Activated T-helper 2 cell treated with anti-CD3 and anti-CD28 coated beads, Interferon-gamma antibody, Interleukin-2, Interleukin-4, amounts not matched to agents 10 μg/mL and 5 μg/mL and 100 μg/mL, durations not matched to agents 14 hours and 24 hours and 36 hours (primary cell): Measurements from ENCODE around the gene GNG7. TPM values are rescaled to one million over a fixed set of nuclear protein-coding genes. Genes with fewer than 3 reads are reported as not detected.
"Not testable (repeated sequence)": the region's sequence is repeated elsewhere in the genome, so short reads cannot be mapped to it uniquely, and the experiment has no call there.

Experiments
- DNase-seq: peaks from one replicate; pipeline ENCODE4 v3.0.0; 2021; ENCODE audit warnings: low spot score
- H3K27ac Mint-ChIP-seq: one replicate; pipeline ENCODE4 v1.8.0; 2021; ENCODE audit warnings: mixed read lengths
- H3K27me3 Mint-ChIP-seq: one replicate; pipeline ENCODE4 v1.8.0; 2021; ENCODE audit warnings: low read depth, mixed read lengths
- H3K36me3 Mint-ChIP-seq: one replicate; pipeline ENCODE4 v1.8.0; 2021; ENCODE audit warnings: low read depth, mixed read lengths
- H3K4me1 Mint-ChIP-seq: one replicate; pipeline ENCODE4 v1.8.0; 2021; ENCODE audit warnings: low read depth, mixed read lengths
- H3K4me3 Mint-ChIP-seq: one replicate; pipeline ENCODE4 v1.8.0; 2021; ENCODE audit warnings: low read depth, mild to moderate bottlenecking, moderate library complexity, mixed read lengths
- H3K9me3 Mint-ChIP-seq: one replicate; pipeline ENCODE4 v1.8.0; 2021; ENCODE audit warnings: mixed read lengths
- intact Hi-C: fragments of 100-400 bp; cut with micrococcal nuclease; formaldehyde crosslinking; loops from one replicate; pipeline ENCODE4 v1.15.1; 2023
- total RNA-seq: library from RNA; stranded (reverse); gene quantifications from 2 replicates; pipeline ENCODE4 v1.2.3, GENCODE V29; 2022

Gene GNG7
- total RNA-seq, 1 donor from 2014 or later = 0.16 TPM

GRCh38 chr19:2650515-2650914 is 52.0 kb downstream of the GNG7 start:
- Mint-ChIP-seq H3K4me1 (no peaks in the 10 kb centered on the region), H3K27me3 (no peaks in the 10 kb centered on the region), H3K4me3 (no peak overlapping the region), H3K9me3 (no peaks in the 10 kb centered on the region), H3K36me3 (no peaks in the 10 kb centered on the region), H3K27ac (no peak overlapping the region)
- no peak for DNase-seq
- intact Hi-C loops = no loop called here

- Mint-ChIP-seq H3K9me3 (no peaks in the 10 kb centered on the region), H3K36me3 (no peaks in the 10 kb centered on the region), H3K27me3 (no peaks in the 10 kb centered on the region), H3K4me1 (no peaks in the 10 kb centered on the region), H3K4me3 (no peak overlapping the region), H3K27ac (no peak overlapping the region)
- DNase-seq = peak; percentile 58
- intact Hi-C loops = loop anchor here (1.0 kb wide), 1 partner anchor 101 kb away; no protein-coding TSS in a partner anchor
Observed at GRCh38 chr19:2648528-2648937, 54.0 kb downstream of the GNG7 start.

GRCh38 chr19:2648099-2648498 is 54.4 kb downstream of the GNG7 start:
- H3K4me3 Mint-ChIP-seq = no peak overlapping the region
- H3K4me1 Mint-ChIP-seq = no peaks in the 10 kb centered on the region
- H3K27ac Mint-ChIP-seq = no peak overlapping the region
- no peaks in the 10 kb centered on the region for H3K9me3 Mint-ChIP-seq
- intact Hi-C loops = loop anchor here (1.0 kb wide), 1 partner anchor 101 kb away; no protein-coding TSS in a partner anchor
- no peaks in the 10 kb centered on the region for H3K27me3 Mint-ChIP-seq
- H3K36me3 Mint-ChIP-seq = no peaks in the 10 kb centered on the region
- DNase-seq = no peak

GRCh38 chr19:2646866-2647535 is 55.5 kb downstream of the GNG7 start:
- Mint-ChIP-seq H3K4me3 (no peak overlapping the region), H3K27me3 (no peaks in the 10 kb centered on the region), H3K36me3 (no peaks in the 10 kb centered on the region), H3K27ac (no peak overlapping the region), H3K9me3 (no peaks in the 10 kb centered on the region), H3K4me1 (no peaks in the 10 kb centered on the region)
- intact Hi-C loops = no loop called here
- DNase-seq = no peak

DNA sequence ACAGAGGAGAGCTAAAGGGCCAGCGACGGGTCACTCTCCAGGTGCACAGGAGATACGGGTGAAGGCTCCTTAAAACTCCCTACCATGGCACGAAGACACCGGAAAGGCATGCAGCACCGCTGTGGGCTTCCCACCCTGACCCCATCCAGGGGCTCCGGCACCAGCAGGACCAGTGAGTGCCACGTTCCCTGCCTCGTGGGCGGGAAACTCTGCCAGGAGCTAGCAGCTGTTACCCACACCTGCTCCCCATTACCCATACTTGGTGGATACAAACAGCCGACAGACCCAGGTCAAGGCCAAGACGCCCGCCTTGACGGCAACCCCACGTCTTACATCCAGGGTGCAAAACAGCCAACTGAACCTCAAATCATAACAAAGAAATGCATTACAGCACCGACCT is 56.7 kb downstream of the GNG7 start:
- intact Hi-C loops = no loop called here
- Mint-ChIP-seq H3K9me3 (no peaks in the 10 kb centered on the region), H3K27ac (no peak overlapping the region), H3K4me3 (no peak overlapping the region), H3K27me3 (no peaks in the 10 kb centered on the region), H3K36me3 (no peaks in the 10 kb centered on the region), H3K4me1 (no peaks in the 10 kb centered on the region)
- DNase-seq = no peak

- H3K4me1 Mint-ChIP-seq, H3K27ac Mint-ChIP-seq, H3K36me3 Mint-ChIP-seq, H3K27me3 Mint-ChIP-seq, H3K4me3 Mint-ChIP-seq, DNase-seq, H3K9me3 Mint-ChIP-seq, intact Hi-C loops: not testable (repeated sequence)
Observed at GRCh38 chr19:2643123-2643737, 59.3 kb downstream of the GNG7 start.

- no peaks in the 10 kb centered on the region for H3K36me3 Mint-ChIP-seq
- intact Hi-C loops = no loop called here
- H3K4me3 Mint-ChIP-seq = no peak overlapping the region
- no peak overlapping the region for H3K27ac Mint-ChIP-seq
- H3K27me3 Mint-ChIP-seq = peaks cover 10% of the 10 kb centered on the region
- DNase-seq = no peak
- peaks cover 7% of the 10 kb centered on the region for H3K4me1 Mint-ChIP-seq
- no peaks in the 10 kb centered on the region for H3K9me3 Mint-ChIP-seq
Observed at GRCh38 chr19:2641332-2641698, 61.2 kb downstream of the GNG7 start.

GRCh38 chr19:2640563-2641331 is 61.7 kb downstream of the GNG7 start:
- H3K27ac Mint-ChIP-seq = no peak overlapping the region
- no peak overlapping the region for H3K4me3 Mint-ChIP-seq
- H3K4me1 Mint-ChIP-seq = peaks cover 7% of the 10 kb centered on the region
- no peaks in the 10 kb centered on the region for H3K36me3 Mint-ChIP-seq
- peaks cover 10% of the 10 kb centered on the region for H3K27me3 Mint-ChIP-seq
- H3K9me3 Mint-ChIP-seq = no peaks in the 10 kb centered on the region
- intact Hi-C loops = no loop called here
- DNase-seq = no peak

DNA sequence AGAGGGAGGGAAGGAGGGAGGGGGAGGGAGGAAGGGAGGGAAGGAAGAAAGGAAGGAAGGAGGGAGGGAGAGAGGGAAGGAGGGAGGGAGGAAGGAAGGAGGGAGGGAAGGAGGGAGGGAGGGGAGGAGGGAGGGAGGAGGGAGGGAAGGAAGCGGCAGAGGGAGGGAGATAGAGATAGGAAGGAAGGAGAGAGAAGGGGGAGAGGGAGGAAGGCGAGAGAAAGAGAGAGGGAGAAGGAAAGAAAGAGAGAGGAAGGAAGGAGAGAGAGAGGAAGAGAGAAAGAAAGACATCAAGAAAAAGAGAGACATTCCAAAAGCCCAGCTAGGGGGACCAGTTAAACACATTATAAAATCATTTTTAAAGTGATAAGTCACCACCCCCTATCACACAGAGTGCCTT is 62.5 kb downstream of the GNG7 start:
- Mint-ChIP-seq H3K27ac (no peak overlapping the region), H3K36me3 (no peaks in the 10 kb centered on the region), H3K9me3 (no peaks in the 10 kb centered on the region), H3K27me3 (peaks cover 10% of the 10 kb centered on the region), H3K4me1 (peaks cover 7% of the 10 kb centered on the region), H3K4me3 (no peak overlapping the region)
- DNase-seq = no peak
- intact Hi-C loops = no loop called here

DNA sequence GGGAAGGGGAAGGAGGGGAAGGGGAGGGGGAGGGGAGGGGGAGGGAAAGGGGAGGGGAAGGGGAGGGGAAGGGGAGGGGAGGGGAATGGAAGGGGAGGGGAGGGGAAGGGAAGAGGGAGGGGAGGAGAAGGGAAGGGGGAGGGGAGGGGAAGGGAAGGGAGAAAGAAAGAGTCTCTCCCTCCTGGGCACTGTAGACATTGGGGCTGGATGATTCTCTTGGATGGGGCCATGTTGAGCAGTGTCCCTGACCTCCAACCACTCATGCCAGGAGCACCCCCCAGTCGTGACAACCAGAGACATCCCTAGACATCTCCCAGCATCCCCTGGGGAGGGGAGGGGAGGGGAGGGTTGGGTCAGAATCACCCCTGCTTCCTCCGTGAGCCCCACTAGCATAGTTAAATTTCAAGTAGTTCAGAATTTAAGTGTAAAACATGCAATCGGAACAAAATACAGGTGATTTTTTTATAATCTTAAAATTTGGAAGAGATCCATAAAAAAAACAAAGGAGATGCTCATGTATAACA is 64.0 kb downstream of the GNG7 start:
- peaks cover 7% of the 10 kb centered on the region for H3K4me1 Mint-ChIP-seq
- DNase-seq = no peak
- no peaks in the 10 kb centered on the region for H3K9me3 Mint-ChIP-seq
- peaks cover 10% of the 10 kb centered on the region for H3K27me3 Mint-ChIP-seq
- no peaks in the 10 kb centered on the region for H3K36me3 Mint-ChIP-seq
- H3K4me3 Mint-ChIP-seq = no peak overlapping the region
- intact Hi-C loops = no loop called here
- no peak overlapping the region for H3K27ac Mint-ChIP-seq

DNA sequence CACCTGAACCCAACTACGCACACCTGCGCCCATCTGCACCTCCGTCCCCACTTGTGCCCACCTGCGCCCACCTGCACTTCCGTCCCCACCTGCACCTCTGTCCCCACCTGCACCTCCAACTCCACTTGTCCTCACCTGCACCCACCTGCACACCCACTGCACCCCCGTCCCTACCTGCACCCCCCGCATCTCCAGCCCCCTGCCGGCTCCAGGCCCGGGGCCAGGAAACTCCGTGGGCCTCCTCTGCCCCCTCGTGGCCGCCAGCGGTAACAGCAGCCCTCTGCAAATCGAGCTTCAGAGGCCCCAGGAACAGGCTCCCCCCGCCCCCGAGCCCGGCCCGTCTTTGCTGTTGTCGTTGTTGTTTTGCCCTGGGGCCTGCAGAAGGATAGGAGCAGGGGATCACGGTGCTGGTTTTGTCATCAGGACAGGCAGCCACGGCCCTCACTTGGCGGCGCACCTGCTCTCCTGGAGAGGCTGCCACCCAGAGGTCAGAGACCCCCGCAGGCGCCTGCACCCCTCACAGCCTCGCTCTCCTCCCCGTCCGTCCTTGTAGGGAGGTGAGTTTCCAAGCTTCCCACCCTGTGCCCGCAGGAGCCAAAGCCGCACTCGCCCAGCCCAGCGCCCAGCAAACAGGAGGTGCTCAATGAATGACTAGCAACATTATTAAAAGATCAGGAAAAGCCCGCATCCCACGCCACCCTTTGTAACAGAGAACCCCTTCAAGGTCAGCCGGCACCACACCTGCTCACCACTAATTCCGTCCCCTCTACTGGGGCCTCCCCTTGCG is 65.4 kb downstream of the GNG7 start:
- H3K4me3 Mint-ChIP-seq = no peak overlapping the region
- H3K27me3 Mint-ChIP-seq = peaks cover 10% of the 10 kb centered on the region
- peaks cover 7% of the 10 kb centered on the region for H3K4me1 Mint-ChIP-seq
- no peaks in the 10 kb centered on the region for H3K36me3 Mint-ChIP-seq
- DNase-seq = peak; percentile 65
- H3K9me3 Mint-ChIP-seq = no peaks in the 10 kb centered on the region
- intact Hi-C loops = loop anchor here (1.0 kb wide), 1 partner anchor 163 kb away; no protein-coding TSS in a partner anchor
- no peak overlapping the region for H3K27ac Mint-ChIP-seq

DNA sequence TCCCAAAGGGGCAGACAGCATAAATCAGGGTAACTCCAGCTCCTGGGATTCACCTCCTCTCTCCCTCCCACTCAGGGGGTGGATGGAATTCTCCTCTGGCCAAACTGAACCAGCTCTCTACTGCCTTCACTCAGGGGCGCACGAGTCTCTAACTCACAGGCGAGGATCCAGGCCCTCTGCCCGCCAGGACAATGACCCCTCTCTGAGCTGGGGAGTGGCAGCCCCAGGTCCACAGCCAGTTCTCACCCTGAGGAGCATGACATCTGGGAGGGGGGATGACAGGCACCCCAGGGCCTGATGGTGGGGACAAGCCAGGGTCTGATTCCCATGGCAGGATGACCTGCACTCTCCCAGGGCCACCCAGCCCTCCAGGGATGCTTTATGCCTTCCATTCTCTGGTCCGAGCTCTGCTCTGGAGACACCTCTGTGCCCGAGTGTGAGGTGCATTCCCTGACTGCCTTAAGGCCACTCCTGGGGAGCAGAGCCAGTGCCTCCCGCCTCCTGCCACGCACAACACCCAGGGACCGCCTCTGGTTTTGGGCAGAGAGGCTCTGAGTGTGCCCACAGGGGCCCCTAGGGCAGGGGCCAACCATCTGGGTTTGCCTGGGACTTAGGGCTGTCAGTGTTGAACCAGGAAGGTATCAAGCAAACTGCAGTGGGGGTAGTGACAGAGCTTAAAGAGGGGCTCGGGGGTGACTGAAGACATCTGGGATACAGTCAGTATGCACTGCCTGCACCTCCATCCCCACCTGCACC is 66.2 kb downstream of the GNG7 start:
- intact Hi-C loops = no loop called here
- Mint-ChIP-seq H3K27me3 (peaks cover 10% of the 10 kb centered on the region), H3K4me1 (peaks cover 7% of the 10 kb centered on the region)

More for the DNA sequence above, 66.2 kb downstream of the GNG7 start:
- H3K27ac Mint-ChIP-seq = no peak overlapping the region
- no peaks in the 10 kb centered on the region for H3K9me3 Mint-ChIP-seq
- DNase-seq = no peak
- H3K4me3 Mint-ChIP-seq = no peak overlapping the region
- no peaks in the 10 kb centered on the region for H3K36me3 Mint-ChIP-seq
